Mesenchymal stem cell (in vitro differentiated cells and primary cell): ENCODE results near the gene SMARCC2.

Source experiments
- DNase-seq: peaks from one replicate; pipeline ENCODE4 v3.0.0-alpha.2; 2013
- H2AFZ ChIP-seq: one replicate; pipeline ENCODE4 v1.6.1; 2013; ENCODE audit warnings: low read depth, mild to moderate bottlenecking, control low read depth, inconsistent platforms, low read length, moderate library complexity
- H2AK5ac ChIP-seq: 2 replicates; pipeline ENCODE4 v1.6.1; 2013; ENCODE audit warnings: low read length, moderate library complexity, mild to moderate bottlenecking, inconsistent platforms; ENCODE audit not compliant: severe bottlenecking
- H2BK120ac ChIP-seq: one replicate; pipeline ENCODE4 v1.6.1; 2013; ENCODE audit warnings: low read depth, mild to moderate bottlenecking, inconsistent platforms, low read length, moderate library complexity
- H2BK12ac ChIP-seq, 2 experiments: one replicate each; pipeline ENCODE4 v1.6.1; 2013; ENCODE audit warnings: inconsistent platforms in 2 of 2, low read length in 2 of 2, mild to moderate bottlenecking in 2 of 2, moderate library complexity in 2 of 2, control low read depth in 1 of 2
- H2BK15ac ChIP-seq: one replicate; pipeline ENCODE4 v1.6.1; 2013; ENCODE audit warnings: mild to moderate bottlenecking, low read depth, inconsistent platforms; ENCODE audit not compliant: poor library complexity, severe bottlenecking
- H2BK5ac ChIP-seq: 2 replicates; pipeline ENCODE4 v1.6.1; 2013; ENCODE audit warnings: low read depth, mild to moderate bottlenecking, low read length, control low read depth, inconsistent platforms; ENCODE audit not compliant: poor library complexity, severe bottlenecking
- H3K14ac ChIP-seq, 2 experiments: one replicate each; pipeline ENCODE4 v1.6.1; 2013; ENCODE audit warnings: inconsistent platforms in 2 of 2, low read length in 2 of 2, control low read depth in 1 of 2, mild to moderate bottlenecking in 1 of 2, moderate library complexity in 1 of 2
- H3K18ac ChIP-seq, 2 experiments: one replicate each; pipeline ENCODE4 v1.6.1; 2013; ENCODE audit warnings: inconsistent platforms in 2 of 2, low read length in 2 of 2, control low read depth in 1 of 2, low read depth in 1 of 2, mild to moderate bottlenecking in 1 of 2
- H3K23ac ChIP-seq, 2 experiments: one replicate each; pipeline ENCODE4 v1.6.1; 2013; ENCODE audit warnings: inconsistent platforms in 2 of 2, low read length in 2 of 2, mild to moderate bottlenecking in 2 of 2, moderate library complexity in 2 of 2, control low read depth in 1 of 2
- H3K27ac ChIP-seq: 2 replicates; pipeline ENCODE4 v1.5.1; 2013; ENCODE audit warnings: mild to moderate bottlenecking, moderate library complexity, low read length, control low read depth, inconsistent platforms; ENCODE audit not compliant: poor library complexity, severe bottlenecking
- H3K27me3 ChIP-seq, 2 experiments: 2 replicates each; pipeline versions ENCODE4 v1.6.1 to v1.7.0; 2013; ENCODE audit warnings: low read length in 2 of 2, mild to moderate bottlenecking in 2 of 2, moderate library complexity in 2 of 2, control low read depth in 1 of 2, inconsistent platforms in 1 of 2; ENCODE audit not compliant: control insufficient read depth in 1 of 2, insufficient read depth in 1 of 2
- H3K36me3 ChIP-seq, 2 experiments: 2 replicates each; pipeline versions ENCODE4 v1.6.1 to v1.7.0; 2013; ENCODE audit warnings: low read length in 2 of 2, control low read depth in 1 of 2, inconsistent platforms in 1 of 2, low read depth in 1 of 2, mild to moderate bottlenecking in 1 of 2; ENCODE audit not compliant: insufficient read depth in 2 of 2, control insufficient read depth in 1 of 2
- H3K4ac ChIP-seq, 2 experiments: one replicate each; pipeline ENCODE4 v1.6.1; 2013; ENCODE audit warnings: inconsistent platforms in 2 of 2, low read length in 2 of 2, mild to moderate bottlenecking in 2 of 2, moderate library complexity in 2 of 2, control low read depth in 1 of 2, low read depth in 1 of 2
- H3K4me1 ChIP-seq: 2 replicates; pipeline ENCODE4 v1.6.1; 2013; ENCODE audit warnings: low read depth, low read length, control low read depth; ENCODE audit not compliant: control insufficient read depth, insufficient read depth
- H3K4me2 ChIP-seq: 2 replicates; pipeline ENCODE4 v1.6.1; 2013; ENCODE audit warnings: low read length, mild to moderate bottlenecking, inconsistent platforms; ENCODE audit not compliant: poor library complexity, severe bottlenecking
- H3K4me3 ChIP-seq, 2 experiments: 2 replicates each; pipeline versions ENCODE4 v1.5.1 to v1.7.0; 2013; ENCODE audit warnings: low read length in 2 of 2, mild to moderate bottlenecking in 2 of 2, control low read depth in 1 of 2, low read depth in 1 of 2; ENCODE audit not compliant: insufficient read depth in 1 of 2
- H3K79me1 ChIP-seq: replicated peaks from 2 replicates; pipeline ENCODE4 v1.6.1; 2013; ENCODE audit warnings: mild to moderate bottlenecking, control low read depth, low read length, inconsistent platforms; ENCODE audit not compliant: poor library complexity, severe bottlenecking
- H3K9ac ChIP-seq: 2 replicates; pipeline ENCODE4 v1.7.0; 2013; ENCODE audit warnings: mild to moderate bottlenecking, low read length, moderate library complexity
- H3K9me3 ChIP-seq: 2 replicates; pipeline ENCODE4 v1.7.0; 2013; ENCODE audit warnings: mild to moderate bottlenecking, low read length; ENCODE audit not compliant: control insufficient read depth
- H4K8ac ChIP-seq: one replicate; pipeline ENCODE4 v1.6.1; 2013; ENCODE audit warnings: inconsistent platforms, mild to moderate bottlenecking, low read length, moderate library complexity
- H4K91ac ChIP-seq: one replicate; pipeline ENCODE4 v1.6.1; 2013; ENCODE audit warnings: mild to moderate bottlenecking, low read length, inconsistent platforms
- WGBS: methylation state at CpG from one replicate; pipeline ENCODE4 v1.1.7; 2013; ENCODE audit warnings: mixed read lengths; 5-methylcytosine and 5-hydroxymethylcytosine counted together

Gene SMARCC2

GRCh38 chr12:56128670-56129205 is 60.5 kb downstream of the SMARCC2 start:
- H3K4me2 ChIP-seq, result peak overlapping the region; percentile 87
- H2AK5ac ChIP-seq, result no peak overlapping the region
- H4K8ac ChIP-seq, result no peak overlapping the region
- H2BK15ac ChIP-seq, result peak overlapping the region; percentile 96
- peaks cover 9% of the 10 kb centered on the region for H3K4me1 ChIP-seq
- no peak overlapping the region for H2BK5ac ChIP-seq
- peak overlapping the region; percentile 48 for H3K27ac ChIP-seq
- H3K79me1 ChIP-seq, result peaks cover 35% of the 10 kb centered on the region
- H2BK120ac ChIP-seq, result no peak overlapping the region
- H3K23ac ChIP-seq, result peak overlapping the region in 1 of 2 experiments; percentile 59
- H3K36me3 ChIP-seq, result peaks cover 35 to 40% of the 10 kb centered on the region in 2 experiments
- DNase-seq, result peak; percentile 55
- no peak overlapping the region for H4K91ac ChIP-seq
- WGBS, result under 1% methylated on average over 20 of the region's 20 CpGs
- peak overlapping the region; percentile 82 to 90 for H3K18ac ChIP-seq
- H2AFZ ChIP-seq, result peak overlapping the region; percentile 46
- peak overlapping the region; percentile 80 to 86 for H3K4ac ChIP-seq
- H2BK12ac ChIP-seq, result peak overlapping the region in 1 of 2 experiments; percentile 60
- H3K4me3 ChIP-seq, result peak overlapping the region; percentile 83 to 96
- H3K14ac ChIP-seq, result peak overlapping the region in 1 of 2 experiments; percentile 88
- no peaks in the 10 kb centered on the region for H3K9me3 ChIP-seq
- no peaks in the 10 kb centered on the region for H3K27me3 ChIP-seq
- peak overlapping the region; percentile 93 for H3K9ac ChIP-seq

- H3K4me1 ChIP-seq, result peaks cover 9% of the 10 kb centered on the region
- peak within 1 kb of the TSS; percentile 93 for H3K9ac ChIP-seq
- H3K36me3 ChIP-seq, result peaks cover 28 to 36% of the 10 kb centered on the region in 2 experiments
- peak within 1 kb of the TSS; percentile 50 for H3K27ac ChIP-seq
- H4K8ac ChIP-seq, result no peak within 1 kb of the TSS
- no peak within 1 kb of the TSS for H2BK5ac ChIP-seq
- H2BK120ac ChIP-seq, result no peak within 1 kb of the TSS
- H3K4ac ChIP-seq, result peak within 1 kb of the TSS; percentile 80 to 86
- H2AK5ac ChIP-seq, result no peak within 1 kb of the TSS
- DNase-seq, result peak; percentile 100
- peak within 1 kb of the TSS; percentile 46 for H2AFZ ChIP-seq
- no peaks in the 10 kb centered on the region for H3K27me3 ChIP-seq
- H3K18ac ChIP-seq, result peak within 1 kb of the TSS; percentile 82 to 90
- peak within 1 kb of the TSS in 1 of 2 experiments; percentile 59 for H3K23ac ChIP-seq
- H3K14ac ChIP-seq, result peak within 1 kb of the TSS in 1 of 2 experiments; percentile 88
- H3K79me1 ChIP-seq, result peaks cover 32% of the 10 kb centered on the region
- no peaks in the 10 kb centered on the region for H3K9me3 ChIP-seq
- H4K91ac ChIP-seq, result peak within 1 kb of the TSS; percentile 23
- WGBS, result under 1% methylated on average over 46 of the region's 49 CpGs
- peak within 1 kb of the TSS; percentile 87 for H3K4me2 ChIP-seq
- H2BK15ac ChIP-seq, result peak within 1 kb of the TSS; percentile 96
- peak within 1 kb of the TSS in 1 of 2 experiments; percentile 60 for H2BK12ac ChIP-seq
- peak within 1 kb of the TSS; percentile 83 to 96 for H3K4me3 ChIP-seq
Observed at GRCh38 chr12:56127888-56128669, 61.2 kb downstream of the SMARCC2 start, which contains the start of gene ESYT1. ESYT1 (plus strand) TSS chr12:56128267; CDS start chr12:56128320, 53 bp downstream.

- H2BK5ac ChIP-seq, result no peak overlapping the region
- peak overlapping the region; percentile 62 for H3K4me2 ChIP-seq
- H3K27me3 ChIP-seq, result no peaks in the 10 kb centered on the region
- H2BK15ac ChIP-seq, result no peak overlapping the region
- no peak overlapping the region for H4K91ac ChIP-seq
- H3K36me3 ChIP-seq, result peaks cover 30 to 37% of the 10 kb centered on the region in 2 experiments
- peak overlapping the region; percentile 92 for H3K9ac ChIP-seq
- under 1% methylated on average over 3 of the region's 8 CpGs for WGBS
- H4K8ac ChIP-seq, result no peak overlapping the region
- H3K4me1 ChIP-seq, result peaks cover 9% of the 10 kb centered on the region
- no peak overlapping the region for H3K18ac ChIP-seq
- H2AK5ac ChIP-seq, result no peak overlapping the region
- H2BK12ac ChIP-seq, result no peak overlapping the region
- no peak overlapping the region for H3K14ac ChIP-seq
- H3K23ac ChIP-seq, result no peak overlapping the region
- no peak overlapping the region for H2BK120ac ChIP-seq
- H3K27ac ChIP-seq, result peak overlapping the region; percentile 50
- DNase-seq, result no peak
- no peaks in the 10 kb centered on the region for H3K9me3 ChIP-seq
- H3K4ac ChIP-seq, result no peak overlapping the region
- H3K79me1 ChIP-seq, result peaks cover 36% of the 10 kb centered on the region
- peak overlapping the region in 1 of 2 experiments; percentile 76 for H3K4me3 ChIP-seq
- H2AFZ ChIP-seq, result no peak overlapping the region
Observed at GRCh38 chr12:56127485-56127887, 61.8 kb downstream of the SMARCC2 start.

- Histone ChIP-seq H2BK12ac (no peak overlapping the region), H3K36me3 (peaks cover 26 to 34% of the 10 kb centered on the region in 2 experiments), H4K91ac (no peak overlapping the region), H3K4ac (no peak overlapping the region), H3K27ac (peak overlapping the region; percentile 23), H2BK120ac (no peak overlapping the region), H3K14ac (no peak overlapping the region), H2AK5ac (peak overlapping the region; percentile 31), H3K79me1 (peaks cover 36% of the 10 kb centered on the region), H3K18ac (no peak overlapping the region), H4K8ac (no peak overlapping the region), H3K23ac (no peak overlapping the region), H3K9me3 (no peaks in the 10 kb centered on the region), H2BK5ac (no peak overlapping the region), H3K27me3 (no peaks in the 10 kb centered on the region), H2BK15ac (no peak overlapping the region), H3K4me2 (no peak overlapping the region), H3K9ac (peak overlapping the region; percentile 92), H3K4me1 (peaks cover 9% of the 10 kb centered on the region), H2AFZ (no peak overlapping the region), H3K4me3 (peak overlapping the region in 1 of 2 experiments; percentile 76)
- no peak for DNase-seq
- 93% methylated on average over 3 of the region's 3 CpGs for WGBS
Observed at GRCh38 chr12:56126732-56127239, 62.5 kb downstream of the SMARCC2 start.
